ENCODE data around the gene GFRA1. TPM values are rescaled to one million over a fixed set of nuclear protein-coding genes. Genes with fewer than 3 reads are reported as not detected.
A peak's percentile ranks its signal among the peaks of the same experiment; 100 is the strongest.

The GFRA1 gene
- total RNA-seq, 4 donors from 2014 or later: 6.2 to 44.5 (median 13.4) TPM

- intact Hi-C loops (cut with DNase I; ENCODE audit: low total_unique reads): no loop called here
- 83 to 89% methylated on average over 10 to 11 of the region's 11 CpGs for WGBS, 2 donors
Measured at GRCh38 chr10:116111483-116112095, 161.4 kb downstream of the GFRA1 start.

GRCh38 chr10:116110736-116111135, 162.3 kb downstream of the GFRA1 start:
- no peak overlapping the region for H3K4me3 ChIP-seq (ENCODE audit: low read depth, poor library complexity, severe bottlenecking)
- 88 to 89% methylated on average over 4 of the region's 4 CpGs for WGBS, 2 donors
- no peak for TF ChIP-seq CTCF (IDR thresholded peaks at IDR 0.05)
- TF ChIP-seq POLR2A (IDR thresholded peaks at IDR 0.05): no peak
- intact Hi-C loops (cut with DNase I; ENCODE audit: low total_unique reads): no loop called here
- DNase-seq (ENCODE audit: low spot score in 2 of 2): peak in 1 of 2 donors; percentile 63

More at GRCh38 chr10:116111483-116112095, 161.4 kb downstream of the GFRA1 start:
- DNase-seq (ENCODE audit: low spot score in 2 of 2): no peak
- TF ChIP-seq POLR2A (IDR thresholded peaks at IDR 0.05): no peak
- TF ChIP-seq CTCF (IDR thresholded peaks at IDR 0.05): no peak
- H3K4me3 ChIP-seq (ENCODE audit: low read depth, poor library complexity, severe bottlenecking): no peak overlapping the region

GRCh38 chr10:116109881-116110280, 163.1 kb downstream of the GFRA1 start:
- WGBS, 2 donors: 93% methylated on average over 2 of the region's 2 CpGs; no CpG with 5 or more reads in 1 of the 2 donors
- no peak overlapping the region for H3K4me3 ChIP-seq (ENCODE audit: low read depth, poor library complexity, severe bottlenecking)
- peak in 1 of 2 donors; percentile 66 for DNase-seq (ENCODE audit: low spot score in 2 of 2)
- TF ChIP-seq CTCF (IDR thresholded peaks at IDR 0.05) (no peak), POLR2A (IDR thresholded peaks at IDR 0.05) (no peak)
- intact Hi-C loops (cut with DNase I; ENCODE audit: low total_unique reads): no loop called here

GRCh38 chr10:116109481-116109880, 163.5 kb downstream of the GFRA1 start:
- TF ChIP-seq CTCF (IDR thresholded peaks at IDR 0.05) (no peak), POLR2A (IDR thresholded peaks at IDR 0.05) (no peak)
- no peak overlapping the region for H3K4me3 ChIP-seq (ENCODE audit: low read depth, poor library complexity, severe bottlenecking)
- peak in 1 of 2 donors; percentile 74 for DNase-seq (ENCODE audit: low spot score in 2 of 2)

GRCh38 chr10:116108095-116108494, 164.9 kb downstream of the GFRA1 start:
- no peak for TF ChIP-seq POLR2A (IDR thresholded peaks at IDR 0.05)
- TF ChIP-seq CTCF (IDR thresholded peaks at IDR 0.05): no peak
- 56 to 60% methylated on average over 3 of the region's 3 CpGs for WGBS, 2 donors
- no peak for DNase-seq (ENCODE audit: low spot score in 2 of 2)
- intact Hi-C loops (cut with DNase I; ENCODE audit: low total_unique reads): no loop called here
- no peak overlapping the region for H3K4me3 ChIP-seq (ENCODE audit: low read depth, poor library complexity, severe bottlenecking)

More at GRCh38 chr10:116109481-116109880, 163.5 kb downstream of the GFRA1 start:
- intact Hi-C loops (cut with DNase I; ENCODE audit: low total_unique reads): no loop called here
- 87 to 96% methylated on average over 2 to 6 of the region's 8 CpGs for WGBS, 2 donors

- H3K4me3 ChIP-seq (ENCODE audit: low read depth, poor library complexity, severe bottlenecking): no peak overlapping the region
- 93% methylated on average over 5 of the region's 5 CpGs for WGBS, 2 donors
- intact Hi-C loops (cut with DNase I; ENCODE audit: low total_unique reads): no loop called here
- TF ChIP-seq POLR2A (IDR thresholded peaks at IDR 0.05): no peak
- no peak for TF ChIP-seq CTCF (IDR thresholded peaks at IDR 0.05)
- DNase-seq (ENCODE audit: low spot score in 2 of 2): peak in 1 of 2 donors; percentile 36
Measured at GRCh38 chr10:116106611-116107010, 166.4 kb downstream of the GFRA1 start.

All from lower leg skin (tissue), 4 donors.